GM18861 (cell line): ENCODE measurements around the gene MORC4.
"Not testable (repeated sequence)": the region's sequence is repeated elsewhere in the genome, so short reads cannot be mapped to it uniquely, and the experiment has no call there.

Source experiments
- ATAC-seq: cut with Tn5 transposase; IDR thresholded peaks from one replicate; pipeline ENCODE4 v1.9.1; 2021; ENCODE audit not compliant: unreplicated experiment

Gene MORC4

GRCh38 chrX:107000013-107000515 lies at the start of gene MORC4:
Gene MORC4, minus strand, starts transcription at chrX:107000212. Its CDS starts 243 bp downstream, at chrX:106999969.
- peak; percentile 50 for ATAC-seq

DNA sequence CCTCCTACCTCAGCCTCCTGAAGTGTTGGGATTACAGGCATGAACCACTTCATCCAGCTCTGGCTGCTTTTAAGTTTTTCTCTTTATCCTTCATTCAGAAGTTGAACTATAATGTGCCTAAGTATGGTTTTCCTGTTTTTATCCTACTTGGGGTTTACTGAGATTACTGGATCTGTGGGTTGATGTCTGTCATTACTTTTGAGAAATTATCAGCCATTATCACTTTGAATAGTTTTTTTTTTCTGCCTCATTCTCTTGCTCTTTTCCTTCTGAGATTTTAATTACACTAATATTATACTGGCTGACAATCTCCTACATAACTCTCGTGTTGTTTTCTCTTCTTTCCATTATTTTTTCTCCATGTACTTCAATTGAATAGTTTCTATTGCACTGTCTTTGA lies 47.6 kb upstream of the MORC4 start:
- ATAC-seq, result no peak

DNA sequence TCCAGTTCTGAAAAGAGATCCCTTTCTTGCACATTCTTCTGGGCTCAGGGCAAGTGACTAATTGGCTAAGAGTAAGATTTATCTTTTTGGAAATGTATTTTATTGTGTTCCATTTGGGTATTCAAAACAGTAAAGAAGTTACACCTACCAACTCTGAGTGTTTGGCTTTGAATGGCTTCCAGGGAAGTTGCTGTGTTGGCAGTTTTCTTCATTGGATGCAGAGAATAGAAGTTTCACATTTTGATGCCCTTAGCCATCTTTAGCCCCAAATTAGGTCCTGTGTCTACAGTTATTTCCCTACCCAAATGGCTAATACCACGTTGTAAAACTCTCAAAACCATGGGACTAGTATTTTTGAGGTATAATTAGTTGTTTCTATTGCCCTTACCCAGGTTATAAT lies 29.7 kb upstream of the MORC4 start:
- ATAC-seq, result no peak

DNA sequence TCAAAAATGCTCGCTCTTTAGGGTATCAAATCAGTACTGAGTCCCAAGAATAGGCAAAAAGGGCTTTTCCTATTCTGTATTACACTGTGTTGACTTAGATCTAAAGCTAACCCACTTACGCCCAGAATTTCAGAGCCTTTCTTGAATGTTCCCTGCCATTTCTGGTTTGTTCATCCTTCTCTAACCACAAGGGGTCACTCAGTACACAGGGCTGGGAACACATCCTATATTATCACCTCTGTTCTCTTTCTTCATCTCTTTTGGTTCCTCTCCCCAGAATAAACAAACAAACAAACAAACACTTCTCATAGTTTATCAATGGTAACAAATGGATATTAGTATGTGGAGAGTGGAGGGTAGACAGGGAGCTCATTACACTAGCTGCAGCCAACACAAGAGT lies 25.5 kb upstream of the MORC4 start:
- ATAC-seq, result no peak

GRCh38 chrX:107014936-107015335 lies 14.9 kb upstream of the MORC4 start:
- no peak for ATAC-seq

GRCh38 chrX:107008034-107008433 lies 8.0 kb upstream of the MORC4 start:
- ATAC-seq, result no peak

GRCh38 chrX:106999002-106999975 lies 723 bp downstream of the MORC4 start:
- no peak for ATAC-seq

DNA sequence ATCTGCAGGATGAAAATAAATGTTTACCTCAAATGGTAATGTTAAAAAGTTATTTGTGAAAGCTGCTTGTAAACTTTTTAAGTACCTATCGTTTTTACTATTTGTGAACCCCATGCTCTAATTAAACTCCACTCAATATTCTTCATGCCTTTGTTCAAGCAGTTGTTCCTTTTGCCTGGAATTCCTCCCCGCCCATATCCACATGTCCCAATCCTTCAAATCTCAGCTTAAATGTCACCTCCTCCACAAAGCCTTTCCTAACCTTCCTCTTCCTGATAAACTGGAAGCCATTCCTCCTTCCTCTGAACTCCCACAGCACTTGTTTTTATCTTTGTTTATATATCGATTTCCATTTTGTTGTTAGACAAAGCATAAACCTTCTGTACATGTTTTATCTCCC lies 2.4 kb downstream of the MORC4 start:
- ATAC-seq, result no peak

GRCh38 chrX:106995678-106996077 lies 4.3 kb downstream of the MORC4 start:
- no peak for ATAC-seq

DNA sequence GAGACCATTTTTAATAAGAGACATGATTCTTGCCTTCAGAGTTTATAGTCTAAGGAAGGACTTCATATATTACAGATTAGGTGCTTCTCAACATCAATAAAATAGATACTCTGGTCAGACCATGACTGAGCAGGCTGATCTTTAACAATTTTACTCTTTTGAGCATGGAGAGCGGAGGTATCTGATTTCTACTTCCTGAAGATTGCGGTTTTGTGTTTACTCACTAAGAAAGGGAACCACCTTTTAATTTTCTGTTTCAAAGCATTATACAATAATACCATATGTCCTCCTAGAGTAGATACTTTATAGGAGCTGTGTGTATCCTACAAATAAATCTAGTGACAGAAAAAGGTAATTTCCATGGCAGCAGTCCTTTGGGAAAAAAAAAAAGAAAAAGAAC lies 12.5 kb downstream of the MORC4 start:
- ATAC-seq, result no peak

- ATAC-seq, result no peak
These were observed 18.9 kb downstream of the MORC4 start for GRCh38 chrX:106980952-106981626.

GRCh38 chrX:106976416-106976815 lies 23.6 kb downstream of the MORC4 start:
- ATAC-seq, result no peak

- ATAC-seq, result no peak
These were observed 26.4 kb downstream of the MORC4 start for GRCh38 chrX:106973433-106974149.

DNA sequence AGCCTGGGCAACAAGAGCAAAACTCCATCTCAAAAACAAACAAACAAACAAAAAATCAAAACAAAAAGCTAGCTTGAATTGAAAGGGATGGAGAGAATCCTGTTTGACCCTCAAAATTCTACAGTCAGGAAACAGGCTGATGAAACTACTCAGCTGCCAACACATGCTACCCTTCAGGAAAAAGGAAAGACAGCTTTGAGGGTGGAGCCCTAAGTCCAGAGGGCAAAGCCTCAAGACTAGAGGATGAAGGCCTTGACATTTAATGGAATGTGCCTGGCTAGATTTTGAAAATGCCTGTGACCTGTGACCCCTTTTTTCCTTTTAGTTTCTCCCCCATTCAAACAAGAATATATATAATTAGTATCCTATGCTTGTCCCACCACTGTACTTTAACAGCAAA lies 27.1 kb downstream of the MORC4 start:
- ATAC-seq, result no peak

GRCh38 chrX:106966547-106966946 lies 33.5 kb downstream of the MORC4 start:
- not testable (repeated sequence) for ATAC-seq

GRCh38 chrX:106964290-106964689 lies 35.7 kb downstream of the MORC4 start:
- ATAC-seq, result no peak

- no peak for ATAC-seq
These were observed 36.9 kb downstream of the MORC4 start for GRCh38 chrX:106963111-106963510.

DNA sequence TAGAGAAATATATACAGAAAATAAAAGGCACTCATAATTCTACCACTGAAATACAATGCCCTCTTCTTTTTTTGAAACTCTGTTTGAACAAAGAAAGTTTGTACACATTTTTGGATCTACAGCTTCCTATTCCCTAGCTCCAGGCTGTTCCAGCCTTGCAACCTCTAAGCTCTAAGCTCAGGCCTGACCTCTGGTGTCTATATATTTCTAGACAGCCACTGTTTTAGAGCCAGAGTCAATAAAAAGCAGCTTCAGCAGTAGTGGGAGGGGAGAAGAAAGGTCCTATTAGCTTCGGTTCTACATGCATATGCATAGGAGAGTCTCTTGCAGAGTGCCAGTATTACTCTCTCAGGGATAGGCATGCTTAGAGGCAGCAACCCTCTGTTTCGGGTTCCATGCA lies 40.1 kb downstream of the MORC4 start:
- no peak for ATAC-seq

GRCh38 chrX:106957856-106958255 lies 42.2 kb downstream of the MORC4 start:
- ATAC-seq, result no peak

- ATAC-seq, result no peak
These were observed 44.8 kb downstream of the MORC4 start for GRCh38 chrX:106955004-106955772.

GRCh38 chrX:106954041-106954440 lies 46.0 kb downstream of the MORC4 start:
- ATAC-seq, result peak; percentile 59
